ENCODE data around the gene PREP.

Gene PREP

DNA sequence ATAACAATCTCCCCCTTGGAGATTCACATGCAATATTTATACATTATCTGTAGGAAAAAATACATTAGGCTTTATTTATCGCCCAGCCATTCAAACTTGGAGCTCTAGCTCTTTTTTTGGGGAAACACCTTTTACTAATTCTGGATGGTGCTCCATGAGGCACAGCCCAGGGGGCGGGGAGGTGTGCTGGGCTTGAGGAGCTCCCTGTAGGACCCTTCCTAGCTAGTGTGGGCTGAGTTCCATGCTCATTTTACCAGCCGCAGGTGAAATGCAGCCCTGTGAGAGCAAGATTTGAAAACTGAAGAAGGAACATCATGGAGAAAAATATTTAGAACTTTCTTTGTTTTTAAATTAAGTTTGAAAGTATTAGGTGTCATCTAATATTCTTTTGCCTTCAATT is 123.4 kb downstream of the PREP start:
- no peaks in the 10 kb centered on the region for H3K4me1 ChIP-seq (ENCODE audit: control insufficient read depth, low read depth, low read length)
- no peak overlapping the region for H2BK5ac ChIP-seq (ENCODE audit: low read length)
- H3K79me2 ChIP-seq (ENCODE audit: control insufficient read depth, insufficient read depth, low read length), result no peaks in the 10 kb centered on the region
- H3K9ac ChIP-seq (ENCODE audit: low read length), result no peak overlapping the region
- H3K4me3 ChIP-seq (ENCODE audit: low read length), result no peak overlapping the region
- H2BK15ac ChIP-seq (replicated peaks; ENCODE audit: low read depth), result no peak overlapping the region
- no peak overlapping the region for H3K23ac ChIP-seq (ENCODE audit: low read length)
- no peak overlapping the region for H3K4me2 ChIP-seq (ENCODE audit: low read length)
- H3K18ac ChIP-seq (ENCODE audit: low read length), result no peak overlapping the region
- no peak for DNase-seq
- H3K56ac ChIP-seq (ENCODE audit: low read length), result no peak overlapping the region
- H3K79me1 ChIP-seq (ENCODE audit: low read length), result no peaks in the 10 kb centered on the region
- no peak overlapping the region for H3K4ac ChIP-seq (ENCODE audit: low read depth, low read length)
- H2BK120ac ChIP-seq (ENCODE audit: low read depth, low read length), result no peak overlapping the region
- H4K5ac ChIP-seq (ENCODE audit: low read length), result no peak overlapping the region
- no peak overlapping the region for H2AK5ac ChIP-seq (ENCODE audit: low read length)
- no CpG with 5 or more reads among the region's 3 CpGs for WGBS (ENCODE audit: extremely low coverage, insufficient coverage, low lambda C conversion rate)
- H3K27me3 ChIP-seq (ENCODE audit: insufficient read depth, low read length, poor library complexity), result no peaks in the 10 kb centered on the region
- peaks cover 12% of the 10 kb centered on the region for H3K36me3 ChIP-seq (ENCODE audit: control insufficient read depth, insufficient read depth, low read length)
- no peak overlapping the region for H4K8ac ChIP-seq (ENCODE audit: low read depth, low read length)
- H3K27ac ChIP-seq (ENCODE audit: low read depth, low read length), result no peak overlapping the region

DNA sequence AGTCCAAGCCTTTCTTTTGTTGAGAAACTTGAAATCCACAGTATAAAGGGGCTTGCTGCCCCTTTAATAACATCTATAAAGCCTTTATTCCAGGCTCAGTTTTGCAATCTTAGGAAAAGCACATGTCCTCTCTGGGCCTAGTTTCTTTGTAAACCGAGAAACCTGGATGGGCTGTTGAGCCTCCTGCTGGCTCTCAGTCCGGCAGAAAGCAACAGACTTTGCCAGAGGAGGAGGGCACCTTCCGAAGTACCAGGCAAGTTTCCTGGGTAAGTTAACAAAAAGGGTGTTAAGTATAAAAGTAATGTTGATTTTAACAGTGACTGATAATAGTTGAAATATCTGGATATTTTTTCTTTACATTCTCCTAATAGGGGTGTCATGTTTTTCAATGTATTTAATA is 124.1 kb downstream of the PREP start:
- no peak overlapping the region for H3K4me2 ChIP-seq (ENCODE audit: low read length)
- no peak overlapping the region for H3K4me3 ChIP-seq (ENCODE audit: low read length)
- H4K8ac ChIP-seq (ENCODE audit: low read depth, low read length), result no peak overlapping the region
- WGBS (ENCODE audit: extremely low coverage, insufficient coverage, low lambda C conversion rate), result no CpG with 5 or more reads among the region's 3 CpGs
- H3K36me3 ChIP-seq (ENCODE audit: control insufficient read depth, insufficient read depth, low read length), result peaks cover 12% of the 10 kb centered on the region
- H2BK15ac ChIP-seq (replicated peaks; ENCODE audit: low read depth), result no peak overlapping the region
- H3K23ac ChIP-seq (ENCODE audit: low read length), result no peak overlapping the region
- no peaks in the 10 kb centered on the region for H3K27me3 ChIP-seq (ENCODE audit: insufficient read depth, low read length, poor library complexity)
- no peak overlapping the region for H3K27ac ChIP-seq (ENCODE audit: low read depth, low read length)
- no peaks in the 10 kb centered on the region for H3K79me2 ChIP-seq (ENCODE audit: control insufficient read depth, insufficient read depth, low read length)
- H2AK5ac ChIP-seq (ENCODE audit: low read length), result no peak overlapping the region
- H3K18ac ChIP-seq (ENCODE audit: low read length), result no peak overlapping the region
- H3K4ac ChIP-seq (ENCODE audit: low read depth, low read length), result no peak overlapping the region
- DNase-seq, result no peak
- no peak overlapping the region for H2BK120ac ChIP-seq (ENCODE audit: low read depth, low read length)
- no peaks in the 10 kb centered on the region for H3K4me1 ChIP-seq (ENCODE audit: control insufficient read depth, low read depth, low read length)
- no peak overlapping the region for H4K5ac ChIP-seq (ENCODE audit: low read length)
- H2BK5ac ChIP-seq (ENCODE audit: low read length), result no peak overlapping the region
- H3K9ac ChIP-seq (ENCODE audit: low read length), result no peak overlapping the region
- H3K79me1 ChIP-seq (ENCODE audit: low read length), result no peaks in the 10 kb centered on the region
- H3K56ac ChIP-seq (ENCODE audit: low read length), result no peak overlapping the region

DNA sequence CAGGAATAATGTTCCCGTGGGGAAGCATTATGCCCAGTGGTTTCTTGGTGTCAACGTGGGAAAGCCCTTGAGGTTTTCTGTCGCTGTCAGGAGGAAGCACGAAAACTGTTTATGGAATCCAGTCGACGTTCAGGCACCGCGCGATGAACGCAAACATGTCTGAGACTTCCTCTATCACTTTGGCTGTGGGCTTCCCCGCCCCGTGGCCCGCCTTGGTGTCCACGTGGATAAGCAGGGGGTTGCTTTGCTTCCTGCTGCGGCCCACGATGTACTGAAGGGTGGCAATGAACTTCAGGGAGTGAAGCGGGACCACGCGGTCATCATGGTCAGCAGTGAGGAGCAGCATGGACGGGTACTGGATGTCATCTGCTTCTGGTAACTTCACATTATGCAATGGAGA is 124.8 kb downstream of the PREP start:
- H2BK15ac ChIP-seq (replicated peaks; ENCODE audit: low read depth), result no peak overlapping the region
- no CpG with 5 or more reads among the region's 20 CpGs for WGBS (ENCODE audit: extremely low coverage, insufficient coverage, low lambda C conversion rate)
- H3K79me1 ChIP-seq (ENCODE audit: low read length), result no peaks in the 10 kb centered on the region
- H2BK120ac ChIP-seq (ENCODE audit: low read depth, low read length), result no peak overlapping the region
- no peak overlapping the region for H4K5ac ChIP-seq (ENCODE audit: low read length)
- no peaks in the 10 kb centered on the region for H3K4me1 ChIP-seq (ENCODE audit: control insufficient read depth, low read depth, low read length)
- no peak overlapping the region for H3K23ac ChIP-seq (ENCODE audit: low read length)
- no peak overlapping the region for H3K4ac ChIP-seq (ENCODE audit: low read depth, low read length)
- no peak overlapping the region for H3K9ac ChIP-seq (ENCODE audit: low read length)
- H3K4me3 ChIP-seq (ENCODE audit: low read length), result no peak overlapping the region
- H4K8ac ChIP-seq (ENCODE audit: low read depth, low read length), result no peak overlapping the region
- no peak overlapping the region for H3K27ac ChIP-seq (ENCODE audit: low read depth, low read length)
- no peaks in the 10 kb centered on the region for H3K79me2 ChIP-seq (ENCODE audit: control insufficient read depth, insufficient read depth, low read length)
- H3K18ac ChIP-seq (ENCODE audit: low read length), result no peak overlapping the region
- H3K27me3 ChIP-seq (ENCODE audit: insufficient read depth, low read length, poor library complexity), result no peaks in the 10 kb centered on the region
- no peak overlapping the region for H3K4me2 ChIP-seq (ENCODE audit: low read length)
- peaks cover 12% of the 10 kb centered on the region for H3K36me3 ChIP-seq (ENCODE audit: control insufficient read depth, insufficient read depth, low read length)
- no peak for DNase-seq
- no peak overlapping the region for H2BK5ac ChIP-seq (ENCODE audit: low read length)
- H3K56ac ChIP-seq (ENCODE audit: low read length), result no peak overlapping the region
- no peak overlapping the region for H2AK5ac ChIP-seq (ENCODE audit: low read length)

DNA sequence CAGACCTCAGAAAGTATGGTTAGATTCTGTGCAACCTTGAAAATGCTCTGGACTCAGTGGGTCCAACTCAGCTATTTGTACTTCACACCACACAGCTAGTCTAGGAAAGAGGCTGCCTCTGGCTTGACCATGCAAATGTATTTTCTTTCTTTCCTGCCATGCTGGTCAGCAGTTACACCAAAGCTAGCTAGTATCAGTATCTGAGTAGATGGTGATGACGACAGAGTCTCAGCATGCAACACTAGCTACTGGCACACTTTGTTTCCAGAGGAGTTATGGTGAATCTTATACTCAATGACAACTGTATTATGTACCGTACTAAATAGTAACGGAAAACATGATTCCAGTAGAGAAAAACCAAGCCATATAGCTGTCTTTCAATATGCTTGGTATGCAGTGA is 126.5 kb downstream of the PREP start:
- no peak overlapping the region for H4K5ac ChIP-seq (ENCODE audit: low read length)
- H3K79me1 ChIP-seq (ENCODE audit: low read length), result no peaks in the 10 kb centered on the region
- no peaks in the 10 kb centered on the region for H3K79me2 ChIP-seq (ENCODE audit: control insufficient read depth, insufficient read depth, low read length)
- H3K4ac ChIP-seq (ENCODE audit: low read depth, low read length), result no peak overlapping the region
- H3K18ac ChIP-seq (ENCODE audit: low read length), result no peak overlapping the region
- no peak overlapping the region for H4K8ac ChIP-seq (ENCODE audit: low read depth, low read length)
- H3K27ac ChIP-seq (ENCODE audit: low read depth, low read length), result no peak overlapping the region
- peaks cover 9% of the 10 kb centered on the region for H3K36me3 ChIP-seq (ENCODE audit: control insufficient read depth, insufficient read depth, low read length)
- H2BK15ac ChIP-seq (replicated peaks; ENCODE audit: low read depth), result no peak overlapping the region
- H3K27me3 ChIP-seq (ENCODE audit: insufficient read depth, low read length, poor library complexity), result no peaks in the 10 kb centered on the region
- no peak overlapping the region for H3K56ac ChIP-seq (ENCODE audit: low read length)
- H3K4me1 ChIP-seq (ENCODE audit: control insufficient read depth, low read depth, low read length), result no peaks in the 10 kb centered on the region
- H3K4me2 ChIP-seq (ENCODE audit: low read length), result no peak overlapping the region
- no CpG with 5 or more reads among the region's 3 CpGs for WGBS (ENCODE audit: extremely low coverage, insufficient coverage, low lambda C conversion rate)
- H2AK5ac ChIP-seq (ENCODE audit: low read length), result no peak overlapping the region
- no peak for DNase-seq
- H3K4me3 ChIP-seq (ENCODE audit: low read length), result no peak overlapping the region
- H3K23ac ChIP-seq (ENCODE audit: low read length), result no peak overlapping the region
- no peak overlapping the region for H3K9ac ChIP-seq (ENCODE audit: low read length)
- no peak overlapping the region for H2BK5ac ChIP-seq (ENCODE audit: low read length)
- H2BK120ac ChIP-seq (ENCODE audit: low read depth, low read length), result no peak overlapping the region

DNA sequence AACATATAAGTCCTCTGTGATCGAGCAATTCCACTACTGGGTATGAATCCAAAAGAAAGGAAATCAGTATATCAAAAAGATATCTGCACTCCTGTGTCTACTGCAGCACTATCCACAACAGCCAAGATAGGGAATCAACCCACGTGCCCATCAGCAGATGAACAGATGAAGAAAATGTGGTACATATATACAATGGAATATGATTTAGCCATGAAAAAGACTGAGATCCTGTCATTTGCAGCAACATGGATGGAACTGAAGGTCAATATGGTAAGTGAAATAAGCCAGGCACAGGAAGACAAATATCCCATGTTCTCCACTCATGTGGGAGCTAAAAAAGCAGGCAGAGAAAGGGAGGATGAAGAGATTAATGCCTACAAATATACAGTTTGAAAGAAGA is 127.3 kb downstream of the PREP start:
- Histone ChIP-seq H3K27me3 (ENCODE audit: insufficient read depth, low read length, poor library complexity) (no peaks in the 10 kb centered on the region), H3K56ac (ENCODE audit: low read length) (no peak overlapping the region), H4K8ac (ENCODE audit: low read depth, low read length) (no peak overlapping the region), H3K27ac (ENCODE audit: low read depth, low read length) (no peak overlapping the region), H3K23ac (ENCODE audit: low read length) (no peak overlapping the region), H3K18ac (ENCODE audit: low read length) (no peak overlapping the region), H2AK5ac (ENCODE audit: low read length) (no peak overlapping the region), H3K79me2 (ENCODE audit: control insufficient read depth, insufficient read depth, low read length) (no peaks in the 10 kb centered on the region), H2BK120ac (ENCODE audit: low read depth, low read length) (no peak overlapping the region), H3K79me1 (ENCODE audit: low read length) (no peaks in the 10 kb centered on the region), H3K4me1 (ENCODE audit: control insufficient read depth, low read depth, low read length) (no peaks in the 10 kb centered on the region), H3K4ac (ENCODE audit: low read depth, low read length) (no peak overlapping the region), H3K4me2 (ENCODE audit: low read length) (no peak overlapping the region), H3K36me3 (ENCODE audit: control insufficient read depth, insufficient read depth, low read length) (peaks cover 7% of the 10 kb centered on the region), H3K4me3 (ENCODE audit: low read length) (no peak overlapping the region), H2BK5ac (ENCODE audit: low read length) (no peak overlapping the region), H4K5ac (ENCODE audit: low read length) (no peak overlapping the region), H3K9ac (ENCODE audit: low read length) (no peak overlapping the region), H2BK15ac (replicated peaks; ENCODE audit: low read depth) (no peak overlapping the region)
- DNase-seq, result no peak
- WGBS (ENCODE audit: extremely low coverage, insufficient coverage, low lambda C conversion rate), result no CpG with 5 or more reads among the region's 2 CpGs

DNA sequence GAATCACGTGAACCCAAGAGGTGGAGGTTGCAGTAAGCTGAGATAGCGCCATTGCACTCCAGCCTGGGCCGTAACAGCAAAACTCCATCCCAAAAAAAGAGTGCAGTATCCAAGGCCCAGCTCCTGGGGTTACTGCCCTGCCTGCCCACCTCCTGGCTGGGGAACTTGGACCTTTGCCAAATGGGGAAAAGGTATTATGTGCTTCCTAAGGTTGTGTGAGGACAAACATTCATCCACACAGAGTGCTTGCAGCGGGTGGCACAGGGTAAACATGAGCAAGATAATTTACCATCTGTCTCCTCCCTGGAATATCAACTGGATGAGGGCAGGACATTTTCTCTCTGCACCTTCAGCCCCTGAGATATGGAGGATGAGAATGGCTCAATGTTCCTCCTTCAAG is 128.2 kb downstream of the PREP start:
- no peak overlapping the region for H3K4me2 ChIP-seq (ENCODE audit: low read length)
- H2AK5ac ChIP-seq (ENCODE audit: low read length), result no peak overlapping the region
- no peak overlapping the region for H4K5ac ChIP-seq (ENCODE audit: low read length)
- no peaks in the 10 kb centered on the region for H3K4me1 ChIP-seq (ENCODE audit: control insufficient read depth, low read depth, low read length)
- H3K79me2 ChIP-seq (ENCODE audit: control insufficient read depth, insufficient read depth, low read length), result no peaks in the 10 kb centered on the region
- no peak overlapping the region for H3K4me3 ChIP-seq (ENCODE audit: low read length)
- H4K8ac ChIP-seq (ENCODE audit: low read depth, low read length), result no peak overlapping the region
- H3K27ac ChIP-seq (ENCODE audit: low read depth, low read length), result no peak overlapping the region
- no peak overlapping the region for H3K9ac ChIP-seq (ENCODE audit: low read length)
- H2BK5ac ChIP-seq (ENCODE audit: low read length), result no peak overlapping the region
- no CpG with 5 or more reads among the region's 4 CpGs for WGBS (ENCODE audit: extremely low coverage, insufficient coverage, low lambda C conversion rate)
- no peak overlapping the region for H3K18ac ChIP-seq (ENCODE audit: low read length)
- no peaks in the 10 kb centered on the region for H3K79me1 ChIP-seq (ENCODE audit: low read length)
- no peak overlapping the region for H2BK15ac ChIP-seq (replicated peaks; ENCODE audit: low read depth)
- no peak overlapping the region for H3K56ac ChIP-seq (ENCODE audit: low read length)
- no peak overlapping the region for H2BK120ac ChIP-seq (ENCODE audit: low read depth, low read length)
- H3K23ac ChIP-seq (ENCODE audit: low read length), result no peak overlapping the region
- peaks cover 7% of the 10 kb centered on the region for H3K36me3 ChIP-seq (ENCODE audit: control insufficient read depth, insufficient read depth, low read length)
- H3K27me3 ChIP-seq (ENCODE audit: insufficient read depth, low read length, poor library complexity), result no peaks in the 10 kb centered on the region
- DNase-seq, result no peak
- no peak overlapping the region for H3K4ac ChIP-seq (ENCODE audit: low read depth, low read length)

Data from mesendoderm (in vitro differentiated cells).